Mammary epithelial cell (primary cell): ENCODE measurements around the gene CDKN1C.
A peak's percentile ranks its signal among the peaks of the same experiment; 100 is the strongest.

Experiments used
- EZH2 ChIP-seq: IDR thresholded peaks from 2 replicates; pipeline ENCODE4 v1.6.1; 2012; ENCODE audit warnings: low read length, inconsistent platforms, borderline replicate concordance
- TF ChIP-seq, protein P1 (sequence below), 2 donors: IDR thresholded peaks in 1 of 2; conservative IDR thresholded peaks in 1 of 2; 2 replicates each; pipeline ENCODE4 v1.5.1; 2011 to 2012; ENCODE audit warnings: inconsistent platforms in 2 of 2, low read length in 2 of 2, mild to moderate bottlenecking in 2 of 2, control low read depth in 1 of 2, low read depth in 1 of 2; ENCODE audit not compliant: insufficient read depth in 1 of 2; ENCODE audit errors: extremely low read depth in 1 of 2

DNA sequence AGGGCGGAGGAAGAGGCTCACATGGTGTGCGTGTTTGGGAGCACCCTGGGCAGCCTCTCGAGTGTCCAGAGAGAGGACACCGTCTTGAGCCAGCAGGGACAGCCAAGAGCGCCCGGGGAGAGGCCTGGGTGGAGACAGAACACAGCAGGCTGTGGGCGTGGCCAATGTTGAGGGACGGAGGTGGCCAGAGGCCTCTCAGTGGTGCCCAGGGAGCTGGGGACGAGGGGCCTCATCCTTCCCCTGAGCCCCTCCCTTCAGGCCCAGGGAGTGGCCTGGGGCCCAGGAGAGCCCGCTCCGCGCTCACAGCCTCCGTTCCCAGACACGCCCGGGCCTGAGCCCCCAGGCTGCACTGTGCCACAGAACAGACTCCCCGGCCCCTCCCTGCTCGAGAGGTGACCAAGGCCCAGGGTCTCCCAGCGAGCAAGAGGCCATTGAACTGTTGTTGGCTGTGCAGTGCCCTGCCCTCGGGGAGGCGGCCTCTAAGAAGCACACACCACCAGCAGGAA lies 48.4 kb downstream of the CDKN1C start:
- TF ChIP-seq, protein P1, sequence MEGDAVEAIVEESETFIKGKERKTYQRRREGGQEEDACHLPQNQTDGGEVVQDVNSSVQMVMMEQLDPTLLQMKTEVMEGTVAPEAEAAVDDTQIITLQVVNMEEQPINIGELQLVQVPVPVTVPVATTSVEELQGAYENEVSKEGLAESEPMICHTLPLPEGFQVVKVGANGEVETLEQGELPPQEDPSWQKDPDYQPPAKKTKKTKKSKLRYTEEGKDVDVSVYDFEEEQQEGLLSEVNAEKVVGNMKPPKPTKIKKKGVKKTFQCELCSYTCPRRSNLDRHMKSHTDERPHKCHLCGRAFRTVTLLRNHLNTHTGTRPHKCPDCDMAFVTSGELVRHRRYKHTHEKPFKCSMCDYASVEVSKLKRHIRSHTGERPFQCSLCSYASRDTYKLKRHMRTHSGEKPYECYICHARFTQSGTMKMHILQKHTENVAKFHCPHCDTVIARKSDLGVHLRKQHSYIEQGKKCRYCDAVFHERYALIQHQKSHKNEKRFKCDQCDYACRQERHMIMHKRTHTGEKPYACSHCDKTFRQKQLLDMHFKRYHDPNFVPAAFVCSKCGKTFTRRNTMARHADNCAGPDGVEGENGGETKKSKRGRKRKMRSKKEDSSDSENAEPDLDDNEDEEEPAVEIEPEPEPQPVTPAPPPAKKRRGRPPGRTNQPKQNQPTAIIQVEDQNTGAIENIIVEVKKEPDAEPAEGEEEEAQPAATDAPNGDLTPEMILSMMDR (conservative IDR thresholded peaks at IDR 0.05 in 1 of 2, IDR thresholded peaks at IDR 0.05 in 1 of 2; ENCODE audit: extremely low read depth in 1 of 2, insufficient read depth in 1 of 2, low read depth in 1 of 2, low read length in 2 of 2): peak; percentile 4 to 23
- no peak for TF ChIP-seq EZH2
